ENCODE data around the gene TCEA2.

TCEA2 gene

GRCh38 chr20:64071341-64072332, 8.6 kb downstream of the TCEA2 start:
- no peak overlapping the region for H3K4me3 ChIP-seq (ENCODE audit: low read length)
- TF ChIP-seq, protein P1, sequence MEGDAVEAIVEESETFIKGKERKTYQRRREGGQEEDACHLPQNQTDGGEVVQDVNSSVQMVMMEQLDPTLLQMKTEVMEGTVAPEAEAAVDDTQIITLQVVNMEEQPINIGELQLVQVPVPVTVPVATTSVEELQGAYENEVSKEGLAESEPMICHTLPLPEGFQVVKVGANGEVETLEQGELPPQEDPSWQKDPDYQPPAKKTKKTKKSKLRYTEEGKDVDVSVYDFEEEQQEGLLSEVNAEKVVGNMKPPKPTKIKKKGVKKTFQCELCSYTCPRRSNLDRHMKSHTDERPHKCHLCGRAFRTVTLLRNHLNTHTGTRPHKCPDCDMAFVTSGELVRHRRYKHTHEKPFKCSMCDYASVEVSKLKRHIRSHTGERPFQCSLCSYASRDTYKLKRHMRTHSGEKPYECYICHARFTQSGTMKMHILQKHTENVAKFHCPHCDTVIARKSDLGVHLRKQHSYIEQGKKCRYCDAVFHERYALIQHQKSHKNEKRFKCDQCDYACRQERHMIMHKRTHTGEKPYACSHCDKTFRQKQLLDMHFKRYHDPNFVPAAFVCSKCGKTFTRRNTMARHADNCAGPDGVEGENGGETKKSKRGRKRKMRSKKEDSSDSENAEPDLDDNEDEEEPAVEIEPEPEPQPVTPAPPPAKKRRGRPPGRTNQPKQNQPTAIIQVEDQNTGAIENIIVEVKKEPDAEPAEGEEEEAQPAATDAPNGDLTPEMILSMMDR (IDR thresholded peaks at IDR 0.05; ENCODE audit: insufficient read depth, low read depth, low read length, missing control alignments): no peak

GRCh38 chr20:64072498-64073063, 9.6 kb downstream of the TCEA2 start:
- TF ChIP-seq, protein P1 (IDR thresholded peaks at IDR 0.05; ENCODE audit: insufficient read depth, low read depth, low read length, missing control alignments): no peak
- no peak overlapping the region for H3K4me3 ChIP-seq (ENCODE audit: low read length)
- no peak for DNase-seq (ENCODE audit: low read depth)

More at GRCh38 chr20:64071341-64072332, 8.6 kb downstream of the TCEA2 start:
- no peak for DNase-seq (ENCODE audit: low read depth)

DNA sequence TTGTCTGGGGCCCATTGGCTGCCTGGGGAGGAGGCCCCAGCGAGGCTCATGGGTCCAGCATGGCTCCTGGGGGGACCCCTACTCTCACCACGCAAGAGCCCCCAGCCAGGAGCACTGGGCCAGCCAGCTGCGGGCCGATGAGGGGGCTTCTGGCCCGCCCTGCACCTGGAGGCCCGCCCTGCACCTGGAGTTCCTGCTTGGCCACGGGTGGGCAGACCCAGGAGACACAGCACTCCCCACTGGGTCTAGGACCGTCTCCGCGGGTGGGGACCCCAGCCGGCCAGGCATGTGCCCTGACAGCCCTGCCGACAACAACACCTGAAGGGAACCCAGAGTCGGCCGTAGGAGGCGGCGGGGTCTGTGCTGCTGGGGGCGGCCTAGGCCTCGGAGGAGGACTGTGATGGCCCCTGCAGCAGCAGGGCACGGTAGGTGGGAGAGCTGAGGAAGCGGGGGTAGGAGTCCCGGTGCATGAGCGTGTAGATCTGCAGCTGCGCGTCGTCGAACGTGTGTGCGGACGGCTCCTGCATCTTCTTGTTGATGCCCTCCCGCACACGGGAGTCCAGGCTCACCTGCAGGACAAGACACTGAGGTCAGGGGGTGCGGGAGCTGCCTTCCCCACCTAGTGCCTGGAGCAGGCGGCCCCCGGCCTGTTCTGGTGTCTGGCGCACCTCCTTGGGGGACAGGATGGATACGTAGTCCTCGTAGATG, 10.6 kb downstream of the TCEA2 start:
- DNase-seq (ENCODE audit: low read depth): no peak
- TF ChIP-seq, protein P1 (IDR thresholded peaks at IDR 0.05; ENCODE audit: insufficient read depth, low read depth, low read length, missing control alignments): no peak
- no peak overlapping the region for H3K4me3 ChIP-seq (ENCODE audit: low read length)

GRCh38 chr20:64074184-64074789, 11.3 kb downstream of the TCEA2 start:
- TF ChIP-seq, protein P1 (IDR thresholded peaks at IDR 0.05; ENCODE audit: insufficient read depth, low read depth, low read length, missing control alignments): no peak
- no peak for DNase-seq (ENCODE audit: low read depth)
- H3K4me3 ChIP-seq (ENCODE audit: low read length): no peak overlapping the region

DNA sequence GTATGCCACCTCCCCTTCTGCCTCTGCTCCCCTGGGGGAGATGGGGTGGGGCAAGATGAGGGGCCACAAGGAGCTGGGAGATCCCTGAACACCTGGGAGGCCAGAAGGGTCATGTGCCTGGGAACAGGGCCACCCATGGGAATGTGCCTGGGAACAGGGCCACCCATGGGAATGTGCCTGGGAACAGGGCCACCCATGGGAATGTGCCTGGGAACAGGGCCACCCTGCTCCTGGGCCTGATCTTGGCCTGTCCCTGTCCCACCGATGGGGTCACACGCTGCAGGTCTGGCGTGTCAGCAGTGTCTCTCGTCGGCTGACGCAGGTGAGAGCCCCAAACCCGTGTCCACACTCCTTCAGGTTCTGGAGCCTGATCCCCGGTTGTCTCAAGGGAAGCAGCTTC, 12.0 kb downstream of the TCEA2 start:
- H3K4me3 ChIP-seq (ENCODE audit: low read length): no peak overlapping the region
- no peak for DNase-seq (ENCODE audit: low read depth)
- TF ChIP-seq, protein P1 (IDR thresholded peaks at IDR 0.05; ENCODE audit: insufficient read depth, low read depth, low read length, missing control alignments): no peak

DNA sequence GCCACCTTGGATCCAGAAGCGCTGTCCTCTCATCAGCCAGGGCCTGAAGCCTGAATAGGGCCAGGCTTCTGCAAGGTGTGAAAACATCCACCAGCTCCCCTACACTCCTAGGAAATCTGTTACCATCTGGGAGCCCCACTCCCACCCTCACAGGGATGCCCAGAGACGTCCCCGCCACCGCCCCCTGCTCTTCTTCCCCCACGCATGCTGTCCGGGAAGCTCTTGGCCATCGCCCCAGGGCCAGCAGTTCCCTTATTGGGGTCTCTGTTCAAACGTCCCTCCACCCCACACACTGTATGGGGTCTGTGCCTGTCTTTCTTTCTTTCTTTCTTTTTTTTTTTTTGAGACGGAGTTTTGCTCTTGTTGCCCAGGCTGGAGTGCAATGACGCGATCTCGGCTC, 12.6 kb downstream of the TCEA2 start:
- DNase-seq (ENCODE audit: low read depth): no peak
- TF ChIP-seq, protein P1 (IDR thresholded peaks at IDR 0.05; ENCODE audit: insufficient read depth, low read depth, low read length, missing control alignments): no peak

More for the DNA sequence above, 12.6 kb downstream of the TCEA2 start:
- H3K4me3 ChIP-seq (ENCODE audit: low read length): no peak overlapping the region
